Activated T-cell treated with anti-CD3 and anti-CD28 coated beads for 4 hours (primary cell): Measurements from ENCODE around the gene COA4.

ENCODE experiments used
- DNase-seq: peaks from one replicate; pipeline ENCODE4 v3.0.0-alpha.2; 2020

Gene COA4

DNA sequence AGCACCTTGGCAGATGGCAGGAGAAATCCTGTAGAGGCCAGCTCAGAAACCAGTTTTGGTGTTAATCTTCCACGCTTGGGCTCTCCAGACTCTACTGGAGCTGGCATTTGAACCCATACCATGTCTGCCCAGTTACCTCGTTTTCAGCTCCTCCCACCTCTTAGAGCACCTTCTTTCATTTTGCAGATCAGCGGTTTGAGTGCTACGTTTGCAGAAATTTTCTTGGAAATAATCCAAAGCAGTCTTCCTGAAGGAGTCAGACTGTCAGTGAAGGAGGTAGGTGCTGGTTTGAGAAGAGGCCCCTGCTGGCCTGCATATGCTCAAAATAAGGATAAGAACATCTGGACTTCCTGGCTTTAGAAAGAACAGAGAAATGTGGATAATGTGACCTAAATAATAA lies 13.7 kb downstream of the COA4 start:
- DNase-seq, result no peak

- DNase-seq, result no peak
Observed at GRCh38 chr11:73860202-73860601, 16.4 kb downstream of the COA4 start.

DNA sequence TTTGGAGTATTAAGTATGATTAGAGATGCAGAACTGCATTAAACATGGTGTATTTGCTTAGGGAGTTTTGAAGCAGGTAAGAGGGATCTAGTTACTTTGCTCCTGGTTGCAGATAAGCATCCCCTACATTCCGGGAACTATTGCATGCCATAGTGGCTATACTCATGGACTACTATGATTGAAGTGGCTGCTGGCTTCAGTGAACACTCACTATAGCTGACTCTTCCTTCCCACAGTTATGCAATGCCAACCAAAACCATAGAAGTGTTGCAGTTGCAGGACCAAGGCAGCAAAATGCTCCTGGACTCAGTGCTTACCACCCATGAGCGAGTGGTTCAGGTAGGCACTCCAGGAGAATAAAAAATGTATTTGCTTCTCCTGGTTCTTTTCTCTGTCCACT lies 17.0 kb downstream of the COA4 start:
- DNase-seq, result no peak

GRCh38 chr11:73856031-73856567 lies 20.5 kb downstream of the COA4 start:
- no peak for DNase-seq

DNA sequence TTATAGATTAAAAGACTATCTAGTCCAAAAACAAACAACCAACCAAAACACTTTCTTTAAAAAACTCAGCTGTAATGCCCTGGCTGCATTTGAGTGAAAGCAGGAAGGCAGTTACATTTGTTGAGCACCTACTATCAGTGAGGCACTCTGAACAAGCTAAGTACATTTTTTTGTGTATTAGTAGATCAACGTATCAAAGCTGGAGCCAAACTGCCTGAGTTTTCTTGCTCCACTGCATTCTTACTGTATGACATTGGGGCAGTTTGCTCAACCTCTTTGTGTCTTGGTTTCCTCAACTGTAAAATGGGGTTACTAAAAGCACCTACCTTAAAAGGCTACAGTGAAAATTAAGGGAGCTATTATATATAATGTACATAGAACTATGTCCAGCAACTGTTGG lies 22.0 kb downstream of the COA4 start:
- no peak for DNase-seq

GRCh38 chr11:73852049-73852448 lies 24.6 kb downstream of the COA4 start:
- no peak for DNase-seq

GRCh38 chr11:73851046-73851764 lies 25.4 kb downstream of the COA4 start:
- no peak for DNase-seq

DNA sequence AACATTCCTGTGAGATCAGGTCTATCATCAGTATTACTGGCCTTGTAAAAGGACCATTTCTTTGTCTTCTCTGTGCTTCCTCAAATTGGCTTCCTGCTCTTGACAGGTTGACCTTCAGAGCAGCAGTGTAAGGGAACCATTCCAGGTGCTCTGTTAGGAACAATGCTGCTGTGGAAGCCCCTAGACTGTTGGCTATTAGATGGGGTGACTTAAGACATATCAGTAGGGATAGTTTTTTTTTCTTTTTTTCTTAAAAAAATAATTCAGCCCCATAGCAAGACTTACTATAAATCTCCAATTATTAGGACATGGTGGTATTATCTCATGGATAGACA lies 37.6 kb downstream of the COA4 start:
- no peak for DNase-seq

DNA sequence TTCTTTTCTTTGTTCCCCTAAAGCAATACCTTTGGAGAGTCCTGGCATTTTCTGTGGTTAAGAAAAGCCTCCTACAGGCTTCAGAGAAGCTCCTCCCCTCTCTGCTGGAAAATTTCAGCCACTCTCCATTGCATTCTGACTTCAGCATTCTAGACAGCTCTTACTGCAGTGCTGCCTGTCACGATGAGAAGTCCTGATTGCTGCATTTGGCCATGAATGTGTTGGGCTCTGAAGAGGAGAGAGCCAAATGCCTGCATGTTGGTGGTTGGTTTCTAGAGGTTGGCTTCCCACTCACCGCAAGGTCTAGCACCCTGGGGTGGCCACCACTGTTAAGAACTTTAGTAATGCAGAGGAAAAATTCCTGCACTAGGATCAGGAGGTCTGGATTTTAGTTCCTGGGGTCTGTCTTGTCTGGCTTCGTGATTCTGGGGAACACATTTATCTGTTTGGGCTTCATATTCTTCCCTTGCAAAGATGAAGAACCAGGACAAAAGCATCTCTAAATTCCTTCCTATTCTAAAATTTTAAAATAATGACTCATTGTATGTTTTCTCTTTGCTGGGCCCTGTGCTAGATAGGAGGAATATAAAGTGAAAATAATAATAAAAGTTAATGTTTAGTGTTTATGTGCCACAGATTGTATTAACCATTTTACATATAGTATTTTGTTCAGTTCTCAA lies 38.1 kb downstream of the COA4 start:
- DNase-seq, result no peak

- DNase-seq, result no peak
Observed at GRCh38 chr11:73833067-73833466, 43.6 kb downstream of the COA4 start.

GRCh38 chr11:73830261-73830660 lies 46.4 kb downstream of the COA4 start:
- DNase-seq, result no peak
